Measurements from ENCODE around the gene ATP9A. TPM values are rescaled to one million over a fixed set of nuclear protein-coding genes. Genes with fewer than 3 reads are reported as not detected.
A peak's percentile ranks its signal among the peaks of the same experiment; 100 is the strongest.

The ATP9A gene
- total RNA-seq, 1 experiment from 2014 or later: 12.1 TPM

- H3K4me3 Mint-ChIP-seq: peak overlapping the region in 1 of 2 experiments; percentile 20; a peak in 2 of 5 replicates
These were observed 28.1 kb upstream of the ATP9A start for GRCh38 chr20:51796340-51796739.

More at GRCh38 chr20:51796340-51796739, 28.1 kb upstream of the ATP9A start:
- no CpG with 5 or more reads among the region's 3 CpGs for WGBS (ENCODE audit: extremely low coverage, insufficient read length, low lambda C conversion rate)
- peak overlapping the region; percentile 54 to 95 (median 56); a peak in 6 of 7 replicates for H3K27ac Mint-ChIP-seq
- no peak overlapping the region for H3K4ac ChIP-seq (ENCODE audit: low read depth, low read length)
- H3K9me3 ChIP-seq (ENCODE audit: control insufficient read depth, low read depth, low read length): no peaks in the 10 kb centered on the region
- no peak overlapping the region for H4K91ac ChIP-seq (ENCODE audit: insufficient read length, low read depth, low read length)
- no peaks in the 10 kb centered on the region for H4K20me1 ChIP-seq (ENCODE audit: control insufficient read depth, insufficient read depth, insufficient read length)
- peaks cover 11% of the 10 kb centered on the region for H3K4me1 ChIP-seq (ENCODE audit: insufficient read depth, low read length)
- TF ChIP-seq, protein P1, sequence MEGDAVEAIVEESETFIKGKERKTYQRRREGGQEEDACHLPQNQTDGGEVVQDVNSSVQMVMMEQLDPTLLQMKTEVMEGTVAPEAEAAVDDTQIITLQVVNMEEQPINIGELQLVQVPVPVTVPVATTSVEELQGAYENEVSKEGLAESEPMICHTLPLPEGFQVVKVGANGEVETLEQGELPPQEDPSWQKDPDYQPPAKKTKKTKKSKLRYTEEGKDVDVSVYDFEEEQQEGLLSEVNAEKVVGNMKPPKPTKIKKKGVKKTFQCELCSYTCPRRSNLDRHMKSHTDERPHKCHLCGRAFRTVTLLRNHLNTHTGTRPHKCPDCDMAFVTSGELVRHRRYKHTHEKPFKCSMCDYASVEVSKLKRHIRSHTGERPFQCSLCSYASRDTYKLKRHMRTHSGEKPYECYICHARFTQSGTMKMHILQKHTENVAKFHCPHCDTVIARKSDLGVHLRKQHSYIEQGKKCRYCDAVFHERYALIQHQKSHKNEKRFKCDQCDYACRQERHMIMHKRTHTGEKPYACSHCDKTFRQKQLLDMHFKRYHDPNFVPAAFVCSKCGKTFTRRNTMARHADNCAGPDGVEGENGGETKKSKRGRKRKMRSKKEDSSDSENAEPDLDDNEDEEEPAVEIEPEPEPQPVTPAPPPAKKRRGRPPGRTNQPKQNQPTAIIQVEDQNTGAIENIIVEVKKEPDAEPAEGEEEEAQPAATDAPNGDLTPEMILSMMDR (conservative IDR thresholded peaks at IDR 0.05): no peak
- peaks cover 6% of the 10 kb centered on the region for H3K79me1 ChIP-seq (ENCODE audit: insufficient read depth, low read depth, low read length, poor library complexity, severe bottlenecking)
- peaks cover 20 to 72% (median 57%) of the 10 kb centered on the region in 3 experiments for H3K36me3 Mint-ChIP-seq (ENCODE audit: insufficient read depth in 1 of 3, low read depth in 3 of 3)
- no peak overlapping the region for H4K8ac ChIP-seq (replicated peaks; ENCODE audit: insufficient read length, low read depth, low read length)
- no peak overlapping the region for H3K14ac ChIP-seq (ENCODE audit: insufficient read depth, low read length)
- H2BK120ac ChIP-seq (ENCODE audit: low read depth, low read length, poor library complexity, severe bottlenecking): no peak overlapping the region
- H3K27me3 Mint-ChIP-seq (ENCODE audit: low read depth): no peaks in the 10 kb centered on the region; the same call in 1 of the 2 replicates
- no peak overlapping the region for H2AK5ac ChIP-seq (ENCODE audit: insufficient read length, low read length)
- H2BK20ac ChIP-seq (ENCODE audit: low read depth, low read length, poor library complexity, severe bottlenecking): no peak overlapping the region
- H3K27ac ChIP-seq (ENCODE audit: insufficient read length, low read depth, low read length): no peak overlapping the region
- no peaks in the 10 kb centered on the region for H3K27me3 ChIP-seq (ENCODE audit: insufficient read depth, low read length)
- H4K5ac ChIP-seq (ENCODE audit: insufficient read length, low read depth, low read length): no peak overlapping the region
- H3K23me2 ChIP-seq (ENCODE audit: insufficient read length, low read depth, low read length, poor library complexity, severe bottlenecking): peaks cover 15% of the 10 kb centered on the region
- no peak overlapping the region for H2AFZ ChIP-seq (ENCODE audit: low read length)
- no peak overlapping the region for H3K4me2 ChIP-seq (ENCODE audit: insufficient read depth, insufficient read length, low read length)
- H3K9ac ChIP-seq (ENCODE audit: extremely low read depth, insufficient read length, low read length): no peak overlapping the region
- DNase-seq: no peak
- no peak overlapping the region for H2BK15ac ChIP-seq (ENCODE audit: low read depth, low read length)
- H3K79me2 ChIP-seq (ENCODE audit: insufficient read depth, low read length): peaks cover 74% of the 10 kb centered on the region
- no peaks in the 10 kb centered on the region; a peak in 2 of 5 replicates for H3K9me3 Mint-ChIP-seq
- no peak overlapping the region for H2BK12ac ChIP-seq (ENCODE audit: insufficient read length, low read depth, low read length)
- no peak overlapping the region for H3K56ac ChIP-seq (ENCODE audit: insufficient read length, low read depth, low read length)
- H3K4me1 Mint-ChIP-seq: peaks cover 63 to 64% of the 10 kb centered on the region in 2 experiments
- H2BK5ac ChIP-seq (ENCODE audit: insufficient read length, low read length): no peak overlapping the region
- H3T11ph ChIP-seq (ENCODE audit: low read length): no peak overlapping the region
- H3K18ac ChIP-seq (ENCODE audit: insufficient read length, low read depth, low read length): no peak overlapping the region
- H3K23ac ChIP-seq (ENCODE audit: insufficient read length, low read depth, low read length): no peak overlapping the region

Data from H9 (cell line).